H9 (cell line): ENCODE data around the gene MICAL3. TPM values are rescaled to one million over a fixed set of nuclear protein-coding genes. Genes with fewer than 3 reads are reported as not detected.

Source experiments
- DNase-seq: peaks from one replicate; pipeline ENCODE4 v3.0.0-alpha.2; 2017
- H2AFZ ChIP-seq: one replicate; pipeline ENCODE4 v1.6.1; 2013; ENCODE audit warnings: mild to moderate bottlenecking, low read length, control low read depth, moderate library complexity
- H2AK5ac ChIP-seq: 2 replicates; pipeline ENCODE4 v1.6.1; 2013; ENCODE audit warnings: low read length, control low read depth, mixed read lengths; ENCODE audit not compliant: insufficient read length
- H2BK120ac ChIP-seq: one replicate; pipeline ENCODE4 v1.6.1; 2013; ENCODE audit warnings: low read depth, mild to moderate bottlenecking, low read length, control low read depth, inconsistent platforms; ENCODE audit not compliant: poor library complexity, severe bottlenecking
- H2BK12ac ChIP-seq: 2 replicates; pipeline ENCODE4 v1.6.1; 2013; ENCODE audit warnings: low read length, control low read depth, mixed read lengths, low read depth; ENCODE audit not compliant: insufficient read length
- H2BK15ac ChIP-seq: 2 replicates; pipeline ENCODE4 v1.6.1; 2013; ENCODE audit warnings: low read depth, low read length, control low read depth
- H2BK20ac ChIP-seq: one replicate; pipeline ENCODE4 v1.6.1; 2013; ENCODE audit warnings: low read depth, mild to moderate bottlenecking, low read length, control low read depth, inconsistent platforms; ENCODE audit not compliant: poor library complexity, severe bottlenecking
- H2BK5ac ChIP-seq: 2 replicates; pipeline ENCODE4 v1.6.1; 2013; ENCODE audit warnings: low read length, control low read depth, mixed read lengths; ENCODE audit not compliant: insufficient read length
- H3K14ac ChIP-seq: 2 replicates; pipeline ENCODE4 v1.6.1; 2013; ENCODE audit warnings: low read length, control low read depth; ENCODE audit not compliant: insufficient read depth
- H3K18ac ChIP-seq: 2 replicates; pipeline ENCODE4 v1.6.1; 2013; ENCODE audit warnings: low read depth, mild to moderate bottlenecking, mixed read lengths, low read length, control low read depth; ENCODE audit not compliant: insufficient read length
- H3K23ac ChIP-seq: 2 replicates; pipeline ENCODE4 v1.6.1; 2013; ENCODE audit warnings: low read length, control low read depth, mixed read lengths, low read depth; ENCODE audit not compliant: insufficient read length
- H3K23me2 ChIP-seq: 2 replicates; pipeline ENCODE4 v1.6.1; 2013; ENCODE audit warnings: low read depth, mild to moderate bottlenecking, mixed read lengths, low read length, control low read depth; ENCODE audit not compliant: insufficient read length, poor library complexity, severe bottlenecking
- H3K27ac ChIP-seq: 2 replicates; pipeline ENCODE4 v1.5.1; 2013; ENCODE audit warnings: low read length, control low read depth, mixed read lengths, low read depth; ENCODE audit not compliant: insufficient read length
- H3K27me3 ChIP-seq: 2 replicates; pipeline ENCODE4 v1.6.1; 2013; ENCODE audit warnings: low read length, control low read depth, inconsistent platforms; ENCODE audit not compliant: insufficient read depth
- H3K4ac ChIP-seq: 2 replicates; pipeline ENCODE4 v1.6.1; 2013; ENCODE audit warnings: low read depth, mild to moderate bottlenecking, control low read depth, inconsistent platforms, low read length, moderate library complexity
- H3K4me1 ChIP-seq: 2 replicates; pipeline ENCODE4 v1.6.1; 2013; ENCODE audit warnings: low read length, control low read depth, inconsistent platforms; ENCODE audit not compliant: insufficient read depth
- H3K4me2 ChIP-seq: 2 replicates; pipeline ENCODE4 v1.6.1; 2013; ENCODE audit warnings: low read length, control low read depth, mixed read lengths; ENCODE audit not compliant: insufficient read length, insufficient read depth
- H3K56ac ChIP-seq: 2 replicates; pipeline ENCODE4 v1.6.1; 2013; ENCODE audit warnings: low read depth, mild to moderate bottlenecking, mixed read lengths, low read length, control low read depth; ENCODE audit not compliant: insufficient read length
- H3K79me1 ChIP-seq: 2 replicates; pipeline ENCODE4 v1.6.1; 2013; ENCODE audit warnings: low read depth, mild to moderate bottlenecking, moderate library complexity, low read length, control low read depth, inconsistent platforms; ENCODE audit not compliant: insufficient read depth, poor library complexity, severe bottlenecking
- H3K79me2 ChIP-seq: 2 replicates; pipeline ENCODE4 v1.6.1; 2013; ENCODE audit warnings: low read length, control low read depth, inconsistent platforms; ENCODE audit not compliant: insufficient read depth
- H3K9ac ChIP-seq: 2 replicates; pipeline ENCODE4 v1.6.1; 2013; ENCODE audit warnings: low read length, control low read depth, mixed read lengths; ENCODE audit not compliant: insufficient read length; ENCODE audit errors: extremely low read depth
- H3K9me3 ChIP-seq: one replicate; pipeline ENCODE4 v1.6.1; 2013; ENCODE audit warnings: low read depth, low read length, inconsistent platforms; ENCODE audit not compliant: control insufficient read depth
- H3T11ph ChIP-seq: one replicate; pipeline ENCODE4 v1.6.1; 2013; ENCODE audit warnings: mild to moderate bottlenecking, low read length, control low read depth, inconsistent platforms
- H4K20me1 ChIP-seq: one replicate; pipeline ENCODE4 v1.6.1; 2013; ENCODE audit not compliant: control insufficient read depth, insufficient read length, insufficient read depth
- H4K5ac ChIP-seq: 2 replicates; pipeline ENCODE4 v1.6.1; 2013; ENCODE audit warnings: low read depth, mild to moderate bottlenecking, mixed read lengths, low read length, control low read depth; ENCODE audit not compliant: insufficient read length
- H4K8ac ChIP-seq: replicated peaks from 2 replicates; pipeline ENCODE4 v1.6.1; 2013; ENCODE audit warnings: low read length, control low read depth, mixed read lengths, low read depth; ENCODE audit not compliant: insufficient read length
- H4K91ac ChIP-seq: 2 replicates; pipeline ENCODE4 v1.6.1; 2013; ENCODE audit warnings: low read depth, mild to moderate bottlenecking, moderate library complexity, mixed read lengths, low read length, control low read depth; ENCODE audit not compliant: insufficient read length
- H3K27ac Mint-ChIP-seq, 3 experiments: 2 replicates in 2 of 3; 3 replicates in 1 of 3; pipeline ENCODE4 v1.8.0; 2020 to 2021; ENCODE audit warnings: mixed read lengths in 3 of 3, mild to moderate bottlenecking in 1 of 3, moderate library complexity in 1 of 3
- H3K27me3 Mint-ChIP-seq: 2 replicates; pipeline ENCODE4 v1.8.0; 2021; ENCODE audit warnings: low read depth, mild to moderate bottlenecking, moderate library complexity, mixed read lengths
- H3K36me3 Mint-ChIP-seq, 3 experiments: 2 replicates in 2 of 3; 3 replicates in 1 of 3; pipeline ENCODE4 v1.8.0; 2020 to 2021; ENCODE audit warnings: low read depth in 3 of 3, mixed read lengths in 3 of 3; ENCODE audit not compliant: insufficient read depth in 1 of 3
- H3K4me1 Mint-ChIP-seq, 2 experiments: 2 replicates each; pipeline ENCODE4 v1.8.0; 2020; ENCODE audit warnings: mixed read lengths in 2 of 2
- H3K4me3 Mint-ChIP-seq, 2 experiments: 2 replicates in 1 of 2; 3 replicates in 1 of 2; pipeline ENCODE4 v1.8.0; 2020 to 2021; ENCODE audit warnings: mild to moderate bottlenecking in 2 of 2, mixed read lengths in 2 of 2, moderate library complexity in 1 of 2
- H3K9me3 Mint-ChIP-seq, 2 experiments: 2 replicates in 1 of 2; 3 replicates in 1 of 2; pipeline ENCODE4 v1.8.0; 2020; ENCODE audit warnings: mild to moderate bottlenecking in 2 of 2, mixed read lengths in 2 of 2, moderate library complexity in 1 of 2
- CTCF ChIP-seq: fragments of 200-600 bp; sonication (generic); conservative IDR thresholded peaks from 3 replicates; pipeline ENCODE4 v1.8.0; 2021; ENCODE audit warnings: antibody characterized with exemption, mild to moderate bottlenecking
- WGBS: extraction: QIAGEN DNeasy Blood & Tissue Kit; methylation state at CpG from one replicate; pipeline ENCODE4 v1.1.7; 2013; ENCODE audit warnings: missing lambda C conversion rate, low lambda C conversion rate, mixed read lengths; ENCODE audit not compliant: insufficient read length; ENCODE audit errors: extremely low coverage; 5-methylcytosine and 5-hydroxymethylcytosine counted together
- total RNA-seq: library from RNA; stranded (reverse); gene quantifications from 2 replicates; pipeline ENCODE4 v1.2.1, GENCODE V29; 2021

Gene MICAL3
- total RNA-seq, 1 experiment from 2014 or later, result 50.2 TPM

- Histone ChIP-seq H2BK5ac (no peak overlapping the region), H2AFZ (no peak overlapping the region), H3K14ac (no peak overlapping the region), H3T11ph (no peak overlapping the region), H3K9ac (no peak overlapping the region), H3K4me2 (no peak overlapping the region), H2BK20ac (no peak overlapping the region), H3K79me2 (no peaks in the 10 kb centered on the region), H3K56ac (no peak overlapping the region), H2BK12ac (no peak overlapping the region), H2BK15ac (no peak overlapping the region), H3K27ac (no peak overlapping the region), H3K23ac (no peak overlapping the region), H4K91ac (no peak overlapping the region), H3K23me2 (no peaks in the 10 kb centered on the region), H2AK5ac (no peak overlapping the region), H2BK120ac (no peak overlapping the region), H4K5ac (no peak overlapping the region), H3K79me1 (no peaks in the 10 kb centered on the region), H3K27me3 (peaks cover 3% of the 10 kb centered on the region; the same call in 1 of the 2 replicates), H4K8ac (no peak overlapping the region), H3K4ac (no peak overlapping the region), H3K9me3 (no peaks in the 10 kb centered on the region), H4K20me1 (no peaks in the 10 kb centered on the region), H3K18ac (no peak overlapping the region), H3K4me1 (no peaks in the 10 kb centered on the region)
- WGBS, result no CpG with 5 or more reads among the region's 8 CpGs
- Mint-ChIP-seq H3K4me3 (no peak overlapping the region), H3K9me3 (no peaks in the 10 kb centered on the region), H3K27me3 (peaks cover 35% of the 10 kb centered on the region), H3K27ac (no peak overlapping the region), H3K36me3 (peaks cover 20 to 65% (median 31%) of the 10 kb centered on the region in 3 experiments; a peak in 6 of 7 replicates), H3K4me1 (no peaks in the 10 kb centered on the region; a peak in 1 of 4 replicates)
- no peak for TF ChIP-seq CTCF
- no peak for DNase-seq
Observed at GRCh38 chr22:17884893-17885292, 139.5 kb downstream of the MICAL3 start.
